ENCODE measurements around the gene SLC22A23.
A peak's percentile ranks its signal among the peaks of the same experiment; 100 is the strongest.

The SLC22A23 gene

DNA sequence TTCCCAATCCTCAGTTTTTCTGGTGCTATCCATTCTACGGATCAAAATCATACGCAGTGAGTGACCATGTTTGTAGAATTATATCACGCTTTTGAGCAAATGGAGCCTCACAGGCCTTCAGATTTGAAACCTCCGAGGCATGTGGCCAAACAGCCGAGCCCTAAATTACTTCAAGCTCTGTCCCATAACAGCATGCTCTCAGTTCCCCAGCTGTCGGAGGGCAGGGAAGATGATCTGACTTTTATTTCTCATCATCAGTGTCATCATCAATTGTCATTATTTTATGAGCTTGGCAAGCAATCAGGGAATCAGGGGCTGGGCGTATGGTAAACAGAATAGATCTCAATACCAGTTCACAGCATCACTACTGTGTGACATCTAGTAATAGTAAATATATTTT, 124.9 kb downstream of the SLC22A23 start:
- no peak for DNase-seq (ENCODE audit: low spot score)

DNA sequence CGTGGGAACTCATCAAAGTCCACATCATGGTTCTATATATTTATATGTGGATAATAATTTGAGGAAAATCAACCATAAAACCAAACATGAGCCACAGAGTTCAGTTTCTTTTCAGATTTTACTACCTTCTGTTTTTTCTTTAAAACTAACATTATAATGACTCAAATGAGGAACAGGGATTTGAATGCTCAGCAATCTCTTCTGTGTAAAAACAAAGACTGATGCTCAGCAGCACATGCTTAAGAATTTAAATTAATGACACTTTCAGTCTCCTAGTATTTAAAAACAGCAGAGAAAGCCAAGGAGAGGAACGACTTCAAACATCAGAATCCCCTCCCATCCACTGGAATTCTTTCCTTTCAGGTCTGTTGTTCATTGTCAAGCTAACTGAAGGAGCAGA, 125.4 kb downstream of the SLC22A23 start:
- DNase-seq (ENCODE audit: low spot score) = no peak

DNA sequence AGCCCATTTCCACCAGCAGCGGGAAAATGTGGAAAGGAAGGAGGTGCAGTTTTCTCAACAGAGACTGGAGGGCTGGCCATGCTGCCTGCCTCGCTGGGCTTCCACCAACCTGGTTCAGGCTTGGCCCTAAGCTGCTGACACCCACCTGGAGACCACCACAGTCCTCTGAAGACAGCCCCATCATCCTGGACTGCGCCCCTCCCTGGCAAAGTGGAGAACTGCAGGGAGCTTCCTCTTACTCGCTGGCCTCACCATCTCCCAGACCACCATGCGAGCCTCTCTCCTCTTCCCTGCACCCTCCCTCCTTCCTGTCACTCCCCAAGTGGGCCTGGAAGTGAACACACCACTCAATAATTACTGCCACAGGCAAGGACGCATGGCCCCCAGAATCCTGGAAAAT, 126.7 kb downstream of the SLC22A23 start:
- DNase-seq (ENCODE audit: low spot score) = no peak

DNA sequence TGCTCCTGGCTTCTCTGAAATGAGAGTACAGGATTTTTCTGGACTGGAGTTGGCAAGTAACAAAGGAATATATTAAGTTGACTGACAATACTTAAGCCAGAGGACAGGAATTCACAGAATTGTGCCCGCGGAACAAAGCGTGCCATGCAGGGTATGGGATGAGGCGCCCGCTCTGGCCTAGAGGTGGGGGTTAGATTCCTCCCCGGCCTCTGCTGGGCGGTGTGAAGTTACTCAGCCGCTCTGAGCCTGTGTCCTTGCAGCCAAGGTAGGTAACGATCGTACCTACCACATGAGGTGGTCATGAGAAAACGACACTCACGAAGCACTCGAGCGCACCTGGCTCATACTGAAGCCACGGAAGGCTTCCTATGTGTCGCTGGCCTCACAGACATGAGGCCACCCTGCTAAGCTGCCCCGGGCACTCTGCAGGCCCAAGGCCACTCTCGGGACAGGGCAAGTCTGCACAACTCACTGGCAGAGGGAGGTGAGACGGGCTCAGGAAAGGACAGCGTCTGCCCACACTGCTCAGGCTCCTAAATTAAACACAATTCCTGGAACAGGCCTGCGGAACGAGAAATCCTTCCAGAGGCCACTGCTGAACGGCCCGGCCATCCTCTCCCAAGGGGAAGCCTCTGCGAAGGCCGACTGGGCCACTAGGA, 127.3 kb downstream of the SLC22A23 start:
- DNase-seq (ENCODE audit: low spot score) = no peak

DNA sequence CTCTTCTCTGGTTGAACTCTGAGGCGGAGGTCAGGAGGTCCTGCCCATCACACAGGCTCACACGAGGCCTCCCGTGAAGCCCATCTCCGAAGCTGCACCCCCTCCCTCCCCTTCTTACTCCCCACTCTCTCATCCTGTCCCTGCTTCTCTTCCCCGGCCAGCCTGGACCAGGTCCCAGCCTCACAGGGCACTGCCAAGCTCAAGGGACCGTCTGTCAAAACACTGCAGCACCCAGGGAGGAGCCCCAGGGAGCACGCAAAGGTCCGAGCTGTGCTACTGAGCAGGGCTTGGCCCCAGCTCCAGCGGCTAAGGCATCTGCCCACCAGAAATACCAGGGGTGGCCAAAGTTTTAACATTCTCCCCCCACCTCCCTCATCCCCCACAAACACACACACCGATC, 128.1 kb downstream of the SLC22A23 start:
- peak; percentile 45 for DNase-seq (ENCODE audit: low spot score)

DNA sequence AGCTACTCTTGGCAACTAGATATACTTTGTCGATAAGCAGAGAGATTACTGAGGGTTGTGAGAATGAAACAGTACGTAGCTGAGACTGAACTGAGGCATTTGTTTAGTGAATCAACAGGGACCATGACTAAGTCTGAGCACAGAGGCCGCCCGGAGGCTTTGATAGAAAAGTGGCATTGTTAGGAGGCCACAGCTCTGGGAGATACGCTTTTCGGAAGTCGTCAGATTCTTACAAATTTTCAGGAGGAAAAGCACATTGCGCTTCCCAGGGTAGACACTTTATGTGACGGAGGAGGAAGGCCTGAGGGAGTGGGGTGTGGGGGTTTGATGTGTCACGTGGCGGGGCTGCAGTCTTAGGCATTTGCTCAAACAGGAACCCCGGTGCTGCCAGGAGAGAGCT, 128.7 kb downstream of the SLC22A23 start:
- no peak for DNase-seq (ENCODE audit: low spot score)

DNA sequence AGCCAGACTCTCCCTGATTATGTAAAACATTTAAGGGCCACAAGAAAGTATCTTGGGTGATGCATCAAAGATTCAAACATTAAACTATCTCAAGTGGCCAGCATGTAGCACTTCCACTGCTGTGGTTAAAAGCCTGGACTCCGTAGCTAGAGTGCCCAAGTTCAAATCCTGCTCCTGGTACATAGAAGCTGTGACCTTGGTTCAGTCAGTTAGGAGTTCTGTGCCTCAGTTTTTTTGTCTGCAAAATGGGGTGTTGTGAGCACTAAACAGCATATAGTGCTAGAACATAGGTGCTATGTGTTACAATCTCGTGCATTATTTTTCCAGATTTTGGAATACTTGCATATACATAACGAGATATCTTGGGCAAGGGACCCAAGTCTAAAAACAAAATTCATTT, 129.4 kb downstream of the SLC22A23 start:
- DNase-seq (ENCODE audit: low spot score) = no peak

DNA sequence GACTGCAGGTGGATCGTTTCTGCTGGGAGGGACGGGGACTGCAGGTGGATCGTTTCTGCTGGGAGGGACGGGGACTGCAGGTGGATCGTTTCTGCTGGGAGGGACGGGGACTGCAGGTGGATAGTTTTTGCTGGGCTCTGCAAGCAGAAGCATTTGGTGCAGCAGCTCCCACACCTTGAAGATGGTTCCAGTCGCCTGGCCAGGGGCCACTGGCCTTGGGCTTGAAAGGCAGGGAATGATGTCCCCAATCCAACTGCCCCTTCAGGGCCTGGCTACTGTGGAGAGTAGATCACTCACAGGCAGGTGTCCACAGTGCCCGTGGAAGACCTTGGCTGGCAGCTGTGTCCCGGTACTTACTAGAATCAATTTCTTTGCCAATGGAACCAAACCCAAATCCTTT, 129.9 kb downstream of the SLC22A23 start:
- DNase-seq (ENCODE audit: low spot score) = no peak

DNA sequence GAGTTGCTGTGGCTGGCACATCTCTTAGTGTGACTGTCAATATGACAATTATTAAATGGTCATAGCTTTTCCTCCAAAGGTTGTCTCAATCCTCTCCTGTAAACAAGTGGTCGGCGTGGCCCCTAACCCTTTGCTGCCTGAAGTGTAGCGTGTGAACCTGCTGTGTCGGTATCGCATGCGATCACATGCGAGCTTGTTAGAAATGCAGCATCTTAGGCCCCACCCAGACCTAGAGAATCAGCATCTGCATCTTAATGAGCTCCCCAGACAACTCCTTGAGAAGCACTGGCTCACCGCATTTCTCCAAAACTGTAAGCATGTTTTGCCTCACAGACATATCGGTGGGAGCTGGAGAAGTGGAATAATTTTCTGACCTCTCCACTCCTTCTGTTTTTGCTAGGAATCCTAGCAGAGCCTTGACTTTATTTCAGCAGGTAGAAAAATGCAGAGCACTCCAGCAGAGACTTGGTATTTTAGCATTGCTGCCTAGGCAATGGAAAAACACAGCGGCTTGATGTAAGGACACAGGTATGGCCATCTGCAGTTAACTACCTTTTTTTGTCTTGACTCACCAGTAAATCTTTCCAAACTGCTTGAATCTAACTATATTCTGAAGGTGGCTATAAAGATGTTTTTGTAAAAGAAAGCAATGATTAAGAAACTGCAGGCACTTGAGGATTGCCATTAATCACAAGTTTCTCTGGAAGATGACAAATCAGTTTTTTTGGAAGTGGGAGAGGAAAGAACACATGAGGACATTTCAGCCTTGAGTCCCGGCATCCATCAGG, 130.5 kb downstream of the SLC22A23 start:
- no peak for DNase-seq (ENCODE audit: low spot score)

DNA sequence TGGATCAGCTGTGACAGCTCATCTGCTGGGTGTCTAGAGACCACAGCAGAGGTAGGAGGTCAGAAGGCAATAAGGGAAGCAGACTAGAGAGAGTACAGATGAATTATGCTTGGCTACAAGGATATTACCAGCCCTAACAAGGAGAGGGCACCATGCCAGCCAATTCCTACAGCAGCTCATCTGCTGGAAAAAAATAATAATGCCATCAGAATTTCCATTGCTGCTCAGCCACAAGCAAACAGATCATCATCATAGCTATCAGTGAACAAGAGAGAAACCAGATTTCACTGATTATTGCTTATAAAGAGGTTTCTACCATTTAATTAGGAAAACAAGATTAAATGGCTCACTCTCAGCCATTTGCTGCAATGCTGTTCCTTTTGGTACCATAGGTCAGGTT, 131.6 kb downstream of the SLC22A23 start:
- DNase-seq (ENCODE audit: low spot score) = no peak

DNA sequence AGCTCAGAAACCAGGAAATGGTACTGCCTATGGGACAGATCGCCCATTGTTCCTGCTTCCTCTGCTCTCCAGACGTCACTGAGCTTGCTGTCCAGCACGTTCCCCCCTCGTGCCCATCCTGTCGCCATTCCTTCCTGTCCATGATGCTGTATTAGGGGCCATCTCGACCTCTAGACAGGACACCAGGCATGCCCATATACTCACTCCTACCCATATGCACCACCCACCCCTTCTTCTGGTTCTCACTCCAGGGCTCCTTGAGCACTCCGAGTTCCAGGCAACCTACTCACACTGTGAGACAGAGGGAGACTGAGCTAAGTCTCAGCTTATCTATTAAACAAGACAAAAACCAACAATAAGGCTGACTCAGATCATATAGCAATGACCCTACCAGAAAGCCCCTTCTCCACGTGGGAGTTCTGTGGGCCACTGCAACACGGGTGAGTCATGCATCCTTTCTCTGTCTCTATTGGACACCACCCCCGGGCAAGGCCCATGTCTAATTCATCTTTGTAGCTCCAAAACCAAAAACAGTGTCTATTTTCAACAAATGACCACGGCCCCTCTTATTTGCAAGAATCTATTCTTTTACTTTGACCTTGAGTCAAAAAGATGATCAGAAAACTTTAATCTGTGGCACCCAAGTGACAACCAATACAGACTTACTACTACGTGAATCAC, 132.4 kb downstream of the SLC22A23 start:
- DNase-seq (ENCODE audit: low spot score) = peak; percentile 69

DNA sequence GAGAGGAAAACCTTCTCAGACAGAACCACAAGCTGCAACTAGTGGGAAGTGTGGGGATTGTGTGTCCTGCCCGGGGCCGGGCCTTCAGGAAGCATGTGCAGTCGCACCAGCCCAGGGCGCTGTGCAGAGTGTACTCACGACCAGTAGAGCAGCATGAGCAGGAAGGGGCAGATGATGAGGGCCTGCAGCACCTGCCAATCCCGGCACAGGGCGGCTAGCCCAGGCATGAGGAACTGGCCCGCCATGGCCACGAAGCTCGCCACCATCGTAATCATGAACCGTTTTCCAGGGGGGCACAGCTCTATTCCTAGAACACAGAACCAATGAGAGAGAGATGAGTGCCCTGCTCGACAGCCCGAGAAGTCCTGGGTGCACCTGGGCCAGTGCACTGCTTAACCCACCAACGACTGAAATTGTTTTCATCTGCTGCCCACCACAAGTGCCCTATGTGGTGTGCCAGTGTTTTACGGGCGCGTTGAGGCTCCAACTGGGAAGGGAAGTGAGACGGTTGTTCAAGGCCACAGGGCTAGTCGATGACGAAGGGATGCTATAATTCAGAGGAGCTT, 133.1 kb downstream of the SLC22A23 start:
- no peak for DNase-seq (ENCODE audit: low spot score)

DNA sequence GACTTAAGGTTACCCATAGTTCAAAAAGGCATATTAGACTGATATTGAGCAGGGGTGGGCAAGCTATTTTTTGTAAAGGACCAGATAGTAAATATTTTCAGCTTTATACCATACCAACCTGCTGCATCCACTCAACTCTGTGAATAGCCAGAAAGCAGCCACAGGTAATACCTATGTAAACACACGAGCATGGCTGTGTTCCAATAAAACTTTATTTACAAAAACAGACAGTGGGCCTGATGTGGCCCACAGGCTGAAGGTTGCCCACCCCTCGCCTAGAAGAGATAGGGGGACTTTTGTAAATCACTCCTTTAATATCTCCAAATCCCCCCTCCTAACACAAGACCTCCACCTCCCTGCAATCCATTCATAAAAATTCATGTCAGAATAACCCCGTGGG, 133.7 kb downstream of the SLC22A23 start:
- DNase-seq (ENCODE audit: low spot score) = no peak

DNA sequence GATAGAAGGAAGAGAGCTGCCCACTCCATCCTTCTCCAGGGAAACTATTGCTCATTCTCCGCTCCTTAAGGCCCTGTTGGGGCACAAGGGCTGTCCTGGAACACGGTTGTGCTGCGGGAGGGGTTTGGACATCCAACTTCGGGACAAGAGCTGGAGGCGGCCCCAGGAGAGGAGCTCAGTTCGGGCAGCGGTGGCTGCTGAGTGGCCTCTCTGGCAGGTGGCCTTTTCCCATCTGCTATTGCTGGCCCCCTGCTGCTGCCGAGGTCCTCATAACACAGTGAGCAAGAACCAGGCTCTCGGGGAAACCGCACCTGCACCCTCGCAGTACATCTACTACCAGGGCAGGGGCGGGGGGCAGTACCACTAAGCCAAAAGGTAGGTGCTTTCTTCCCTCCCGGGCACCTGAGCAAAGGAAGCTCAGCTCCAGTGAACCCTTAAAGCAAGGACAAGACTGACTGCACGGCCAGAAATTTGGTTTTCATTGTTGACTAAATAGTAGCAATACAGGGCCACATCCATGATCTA, 134.4 kb downstream of the SLC22A23 start:
- no peak for DNase-seq (ENCODE audit: low spot score)

DNA sequence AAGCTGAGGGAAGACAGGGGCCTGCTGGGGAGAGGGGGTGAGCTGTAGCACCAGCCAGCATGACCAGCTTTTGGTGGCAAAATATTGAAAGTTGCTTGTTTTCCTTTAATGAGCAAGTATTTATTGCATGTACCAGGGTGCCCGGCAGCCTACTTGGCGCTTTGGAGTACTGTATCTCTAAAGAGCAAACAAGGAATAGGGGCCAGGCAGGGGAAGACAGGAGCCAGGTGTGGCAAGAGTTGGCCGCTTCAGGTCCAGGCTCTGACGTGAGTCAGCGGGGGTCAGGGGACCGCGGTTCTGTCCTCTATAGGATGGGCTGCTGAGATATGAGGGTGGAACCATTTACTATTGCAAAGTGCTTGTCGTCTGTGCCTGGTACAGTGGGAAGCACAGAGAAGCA, 135.0 kb downstream of the SLC22A23 start:
- no peak for DNase-seq (ENCODE audit: low spot score)

DNA sequence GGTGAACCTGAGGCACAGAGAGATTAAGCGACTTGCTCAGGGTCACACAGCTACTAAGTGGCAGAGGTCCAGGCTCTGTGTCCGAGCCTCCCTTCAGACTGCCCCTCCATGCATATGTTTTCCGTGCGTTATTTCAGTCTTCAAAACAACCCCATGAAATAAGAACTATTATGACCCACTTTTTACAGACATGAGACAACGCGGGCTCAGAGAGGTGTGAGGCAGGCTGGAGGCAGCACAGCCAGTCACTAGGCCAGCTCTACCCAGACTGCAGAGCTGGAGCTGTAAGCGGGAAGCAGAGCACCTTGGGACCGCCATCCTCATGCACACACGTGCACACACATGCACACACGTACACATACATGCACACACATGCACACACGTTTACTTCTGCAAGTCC, 135.8 kb downstream of the SLC22A23 start:
- no peak for DNase-seq (ENCODE audit: low spot score)

DNA sequence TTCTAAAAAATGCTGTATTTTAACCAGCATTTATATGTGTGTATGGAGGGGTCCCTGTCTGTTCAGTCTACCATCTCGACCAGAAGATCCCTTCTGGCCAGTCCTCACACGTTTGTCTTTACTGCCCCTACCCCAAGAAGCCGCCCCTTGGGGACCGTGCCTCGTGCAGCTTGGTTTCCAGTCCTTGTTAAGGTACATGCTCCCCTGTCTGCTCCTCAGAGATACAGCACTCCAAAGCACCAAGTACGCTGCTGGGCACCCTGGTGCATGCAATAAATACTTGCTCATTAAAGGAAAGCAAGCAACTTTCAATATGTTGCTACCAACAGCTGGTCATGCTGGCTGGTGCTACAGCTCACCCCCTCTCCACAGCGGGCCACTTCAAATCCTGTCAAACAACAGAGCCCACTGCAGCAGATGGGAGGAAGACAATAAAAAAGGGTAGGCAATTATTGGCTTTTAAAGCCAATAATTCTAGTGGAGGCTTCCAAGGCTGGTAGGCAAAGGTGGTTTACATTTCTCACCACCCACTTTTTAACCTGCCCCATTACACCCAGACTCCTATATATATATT, 136.5 kb downstream of the SLC22A23 start:
- DNase-seq (ENCODE audit: low spot score) = no peak

DNA sequence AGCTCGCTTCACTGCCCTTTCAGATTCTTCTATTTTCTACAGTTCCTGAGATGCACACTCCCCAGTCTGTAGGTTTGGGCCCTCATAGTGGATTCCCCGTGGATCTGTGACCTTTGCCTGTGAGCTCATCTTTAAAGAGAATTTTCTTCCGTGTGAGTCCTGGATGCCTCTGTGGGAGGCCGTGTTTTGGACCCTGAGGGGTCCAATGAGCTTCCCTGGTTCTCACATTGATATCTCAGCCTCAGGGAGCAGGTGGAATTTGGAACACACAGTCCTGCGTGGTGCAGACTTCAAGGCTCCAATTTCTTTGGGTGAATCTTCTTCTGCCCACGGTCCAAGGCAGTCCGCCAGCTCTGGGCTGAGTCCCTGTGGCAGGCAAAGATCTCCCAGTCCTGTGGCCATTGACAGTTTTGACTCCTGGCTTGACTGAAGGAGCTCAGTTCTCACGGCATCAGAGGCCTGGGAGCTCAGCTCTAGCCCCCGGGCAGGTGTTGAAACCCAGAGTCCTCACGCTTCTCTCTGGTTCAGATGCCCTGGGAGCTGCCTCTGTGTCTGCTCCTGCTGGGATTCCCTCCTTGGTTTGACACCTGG, 137.1 kb downstream of the SLC22A23 start:
- no peak for DNase-seq (ENCODE audit: low spot score)

DNA sequence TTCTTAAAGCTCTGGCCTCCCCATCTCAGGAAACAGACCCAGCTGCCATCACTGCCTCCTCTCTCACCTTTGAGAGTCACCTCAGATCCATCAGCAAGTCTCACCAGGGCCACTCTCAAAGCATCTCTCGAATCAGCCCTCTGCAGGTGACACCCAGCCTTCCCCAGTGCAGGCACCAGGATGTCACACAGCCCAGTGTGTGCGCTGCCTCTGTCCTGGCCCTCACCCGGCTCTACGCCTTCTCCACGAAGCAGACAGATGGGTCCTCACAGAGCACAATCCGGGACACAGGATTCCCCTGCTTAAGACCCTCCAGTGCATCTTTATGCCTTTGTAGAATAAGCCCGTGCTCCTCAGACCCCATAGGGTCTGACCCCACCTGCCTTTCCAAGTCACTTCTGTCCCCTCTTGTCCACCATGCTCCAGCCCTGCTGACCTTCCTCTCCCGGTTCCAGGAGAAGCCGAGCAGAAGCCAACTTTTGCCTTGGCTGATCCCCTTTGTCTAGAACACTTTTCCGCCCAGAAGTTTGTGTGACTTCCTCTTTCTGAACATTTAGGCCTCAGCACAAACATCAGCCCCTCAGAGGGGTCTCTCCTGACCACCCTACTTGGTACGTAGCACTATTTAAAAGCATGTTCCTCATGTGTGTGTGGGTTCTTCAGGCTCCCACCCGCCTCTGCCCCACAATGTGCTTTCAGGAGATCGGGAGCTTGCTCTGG, 137.9 kb downstream of the SLC22A23 start:
- no peak for DNase-seq (ENCODE audit: low spot score)

DNA sequence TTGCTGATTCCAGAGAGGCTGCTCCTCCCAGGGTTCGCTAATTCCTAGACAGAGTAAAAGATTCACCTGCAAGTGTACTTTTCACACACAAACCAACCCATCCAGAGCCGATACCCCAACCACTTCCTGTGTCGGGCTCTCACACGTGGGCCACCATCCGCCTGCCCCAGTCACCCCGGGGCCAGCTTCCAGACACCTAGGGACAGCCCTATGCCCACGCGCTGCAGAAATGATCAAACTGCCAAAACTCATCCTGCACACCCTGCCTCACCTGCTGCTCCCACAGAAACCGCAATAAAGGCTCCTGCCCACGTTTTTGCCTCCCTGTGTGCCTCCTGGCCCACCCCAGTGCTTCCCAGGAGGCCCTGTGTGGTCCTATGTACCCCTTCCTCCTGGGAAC, 138.6 kb downstream of the SLC22A23 start:
- DNase-seq (ENCODE audit: low spot score) = no peak

DNA sequence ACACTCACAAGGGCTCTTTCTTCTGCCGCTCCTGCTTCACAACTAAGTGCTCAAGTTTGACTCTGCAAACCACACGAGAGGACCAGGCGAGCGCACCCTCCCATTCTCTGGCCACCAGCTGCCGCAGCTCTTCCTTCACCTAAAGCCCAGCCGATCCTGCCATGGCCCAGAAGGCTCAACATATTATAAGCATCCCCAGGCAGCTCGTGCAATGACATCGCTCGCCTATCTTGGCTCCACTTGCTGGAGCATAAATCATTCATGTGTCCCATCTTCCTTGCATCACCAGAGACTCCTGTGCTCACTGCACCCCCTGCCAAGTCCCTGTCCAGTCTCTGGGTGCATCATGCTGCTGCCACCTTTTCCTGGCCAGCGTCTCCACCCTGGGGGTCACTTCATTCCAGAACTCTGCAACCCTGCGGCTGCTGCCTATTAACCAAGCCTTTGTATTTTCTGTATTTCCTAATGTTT, 139.1 kb downstream of the SLC22A23 start:
- DNase-seq (ENCODE audit: low spot score) = no peak
